Lung (tissue), 12 donors: ENCODE data around the gene MMAB. TPM values are rescaled to one million over a fixed set of nuclear protein-coding genes. Genes with fewer than 3 reads are reported as not detected.

Source experiments
- ATAC-seq: fragments of 200-7000 bp; cut with Tn5 transposase; one replicate; pipeline ENCODE4 v1.9.1; 2020; ENCODE audit warnings: moderate number of reproducible peaks; ENCODE audit not compliant: insufficient read depth, low FRiP score
- DNase-seq, 3 donors: peaks; one replicate each; pipeline ENCODE4 v3.0.0-alpha.2; 2013 to 2017
- H3K27ac ChIP-seq, 2 donors: one replicate each; pipeline ENCODE4 v1.5.1; 2013; ENCODE audit warnings: mild to moderate bottlenecking in 2 of 2, moderate library complexity in 2 of 2, control low read depth in 1 of 2, inconsistent platforms in 1 of 2, low read depth in 1 of 2, low read length in 1 of 2
- H3K27me3 ChIP-seq, 3 donors: one replicate each; pipeline ENCODE4 v1.5.1; 2013; ENCODE audit warnings: low read length in 2 of 3; ENCODE audit not compliant: control insufficient read depth in 3 of 3, insufficient read depth in 3 of 3
- H3K36me3 ChIP-seq, 4 donors: one replicate each; pipeline ENCODE4 v1.5.1; 2013; ENCODE audit warnings: low read length in 4 of 4, mild to moderate bottlenecking in 1 of 4, moderate library complexity in 1 of 4; ENCODE audit not compliant: control insufficient read depth in 4 of 4, insufficient read depth in 4 of 4
- H3K4me1 ChIP-seq, 5 donors: one replicate each; pipeline ENCODE4 v1.5.1; 2013; ENCODE audit warnings: low read length in 5 of 5, mild to moderate bottlenecking in 2 of 5, moderate library complexity in 1 of 5; ENCODE audit not compliant: control insufficient read depth in 5 of 5, insufficient read depth in 5 of 5
- H3K4me3 ChIP-seq: one replicate; pipeline ENCODE4 v1.5.1; 2013; ENCODE audit warnings: mild to moderate bottlenecking, control low read depth, moderate library complexity
- H3K9ac ChIP-seq, 2 donors: one replicate each; pipeline ENCODE4 v1.5.1; 2013; ENCODE audit warnings: low read length in 2 of 2, control low read depth in 1 of 2; ENCODE audit not compliant: insufficient read depth in 1 of 2
- H3K9me3 ChIP-seq, 4 donors: one replicate each; pipeline ENCODE4 v1.5.1; 2013; ENCODE audit warnings: low read length in 3 of 4, mild to moderate bottlenecking in 1 of 4, moderate library complexity in 1 of 4; ENCODE audit not compliant: control insufficient read depth in 4 of 4, insufficient read depth in 3 of 4
- WGBS, 2 donors: extraction: QIAGEN DNeasy Blood & Tissue Kit; methylation state at CpG; one replicate each; pipeline ENCODE4 v1.1.7; 2013; 5-methylcytosine and 5-hydroxymethylcytosine counted together
- polyA plus RNA-seq, 2 donors: library from polyadenylated mRNA; stranded (reverse); fragments of 200-250 nt; gene quantifications; one replicate each; pipeline ENCODE4 v1.2.1, GENCODE V29; 2013
- total RNA-seq, 2 donors: library from RNA; depleted of rRNA in 1 of 2; stranded (reverse); fragments of >200 nt in 1 of 2; gene quantifications; one replicate each; pipeline ENCODE4 v1.2.1, GENCODE V29; 2014 to 2021
- TF ChIP-seq, protein P1 (sequence below): IDR thresholded peaks from 2 replicates; pipeline ENCODE4 v1.5.1; 2012; ENCODE audit warnings: mild to moderate bottlenecking; ENCODE audit errors: control extremely low read depth, extremely low read depth
- donor health status: control.
- donor health status: control.
- donor health status: Bipolar disorder and iron deficiency.
- donor health status: healthy.
- donor health status: DM: yes; HTN: yes; CAD: no.

MMAB gene
- total and polyA plus RNA-seq, 4 donors: 23.8 to 90.2 (median 77.9) TPM

- no peaks in the 10 kb centered on the region for H3K36me3 ChIP-seq
- DNase-seq (no peak), ATAC-seq (no peak)
- H3K9me3 ChIP-seq: peaks cover 0 to 6% (median 0%) of the 10 kb centered on the region in 4 donors
- H3K4me1 ChIP-seq: peaks cover 0 to 3% (median 0%) of the 10 kb centered on the region in 5 donors
- TF ChIP-seq, protein P1, sequence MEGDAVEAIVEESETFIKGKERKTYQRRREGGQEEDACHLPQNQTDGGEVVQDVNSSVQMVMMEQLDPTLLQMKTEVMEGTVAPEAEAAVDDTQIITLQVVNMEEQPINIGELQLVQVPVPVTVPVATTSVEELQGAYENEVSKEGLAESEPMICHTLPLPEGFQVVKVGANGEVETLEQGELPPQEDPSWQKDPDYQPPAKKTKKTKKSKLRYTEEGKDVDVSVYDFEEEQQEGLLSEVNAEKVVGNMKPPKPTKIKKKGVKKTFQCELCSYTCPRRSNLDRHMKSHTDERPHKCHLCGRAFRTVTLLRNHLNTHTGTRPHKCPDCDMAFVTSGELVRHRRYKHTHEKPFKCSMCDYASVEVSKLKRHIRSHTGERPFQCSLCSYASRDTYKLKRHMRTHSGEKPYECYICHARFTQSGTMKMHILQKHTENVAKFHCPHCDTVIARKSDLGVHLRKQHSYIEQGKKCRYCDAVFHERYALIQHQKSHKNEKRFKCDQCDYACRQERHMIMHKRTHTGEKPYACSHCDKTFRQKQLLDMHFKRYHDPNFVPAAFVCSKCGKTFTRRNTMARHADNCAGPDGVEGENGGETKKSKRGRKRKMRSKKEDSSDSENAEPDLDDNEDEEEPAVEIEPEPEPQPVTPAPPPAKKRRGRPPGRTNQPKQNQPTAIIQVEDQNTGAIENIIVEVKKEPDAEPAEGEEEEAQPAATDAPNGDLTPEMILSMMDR: no peak
- no peak overlapping the region for H3K4me3 ChIP-seq
- H3K27me3 ChIP-seq: peaks cover 0 to 28% (median 16%) of the 10 kb centered on the region in 3 donors
- H3K27ac ChIP-seq: no peak overlapping the region
- H3K9ac ChIP-seq: no peak overlapping the region
- 91 to 93% methylated on average over 3 of the region's 3 CpGs for WGBS, 2 donors
Observed at GRCh38 chr12:109612003-109612402, 38.7 kb upstream of the MMAB start.

DNA sequence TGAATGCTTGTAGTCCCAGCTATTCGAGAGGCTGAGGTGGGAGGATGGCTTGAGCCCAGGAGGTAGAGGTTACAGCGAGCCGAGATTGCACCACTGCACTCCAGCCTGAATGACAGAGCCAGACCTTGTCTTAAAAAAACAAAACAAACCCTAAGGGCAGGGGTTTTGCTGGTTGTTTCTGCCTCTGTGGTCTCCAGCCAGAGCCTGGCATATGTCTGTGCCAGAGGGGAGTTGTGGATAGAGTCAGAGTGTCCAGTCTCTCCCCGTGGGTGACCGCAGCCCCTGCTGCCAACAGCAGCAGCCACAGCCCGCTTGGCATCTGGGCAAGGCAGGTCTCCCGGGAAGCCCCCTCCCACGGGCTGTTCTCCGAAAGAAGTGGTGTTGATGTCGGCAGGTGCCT is 37.9 kb upstream of the MMAB start:
- DNase-seq (no peak), ATAC-seq (no peak)
- WGBS, 2 donors: 63 to 79% methylated on average over 10 of the region's 10 CpGs
- Histone ChIP-seq H3K27ac (no peak overlapping the region), H3K9ac (no peak overlapping the region), H3K4me1 (peaks cover 0 to 11% (median 0%) of the 10 kb centered on the region in 5 donors), H3K36me3 (no peaks in the 10 kb centered on the region), H3K4me3 (no peak overlapping the region), H3K9me3 (peaks cover 0 to 6% (median 0%) of the 10 kb centered on the region in 4 donors), H3K27me3 (peaks cover 0 to 21% (median 15%) of the 10 kb centered on the region in 3 donors)
- TF ChIP-seq, protein P1: no peak

- peaks cover 0 to 16% (median 0%) of the 10 kb centered on the region in 5 donors for H3K4me1 ChIP-seq
- DNase-seq: no peak
- peaks cover 0 to 6% (median 0%) of the 10 kb centered on the region in 4 donors for H3K9me3 ChIP-seq
- no peak for ATAC-seq
- no peak overlapping the region for H3K4me3 ChIP-seq
- H3K27ac ChIP-seq: no peak overlapping the region
- TF ChIP-seq, protein P1: no peak
- no peak overlapping the region for H3K9ac ChIP-seq
- WGBS, 2 donors: 89 to 96% methylated on average over 4 of the region's 4 CpGs
- no peaks in the 10 kb centered on the region for H3K36me3 ChIP-seq
- peaks cover 0 to 18% (median 12%) of the 10 kb centered on the region in 3 donors for H3K27me3 ChIP-seq
Observed at GRCh38 chr12:109610523-109610922, 37.2 kb upstream of the MMAB start.

- H3K27ac ChIP-seq: no peak overlapping the region
- no peak for ATAC-seq
- H3K4me3 ChIP-seq: no peak overlapping the region
- H3K9ac ChIP-seq: no peak overlapping the region
- peaks cover 0 to 8% (median 5%) of the 10 kb centered on the region in 3 donors for H3K27me3 ChIP-seq
- peaks cover 0 to 16% (median 0%) of the 10 kb centered on the region in 5 donors for H3K4me1 ChIP-seq
- peaks cover 0 to 6% (median 0%) of the 10 kb centered on the region in 4 donors for H3K9me3 ChIP-seq
- TF ChIP-seq, protein P1: no peak
- DNase-seq: no peak
- WGBS, 2 donors: 49 to 56% methylated on average over 2 of the region's 2 CpGs
- no peaks in the 10 kb centered on the region for H3K36me3 ChIP-seq
Observed at GRCh38 chr12:109609342-109609741, 36.0 kb upstream of the MMAB start.
